Measurements from ENCODE around the gene LRMDA. TPM values are rescaled to one million over a fixed set of nuclear protein-coding genes. Genes with fewer than 3 reads are reported as not detected.

The LRMDA gene
- total RNA-seq, 5 donors from 2014 or later (not counting 1 experiment from before 2014, with no cell fraction given) = 0.30 to 1.2 TPM; not detected in 3

DNA sequence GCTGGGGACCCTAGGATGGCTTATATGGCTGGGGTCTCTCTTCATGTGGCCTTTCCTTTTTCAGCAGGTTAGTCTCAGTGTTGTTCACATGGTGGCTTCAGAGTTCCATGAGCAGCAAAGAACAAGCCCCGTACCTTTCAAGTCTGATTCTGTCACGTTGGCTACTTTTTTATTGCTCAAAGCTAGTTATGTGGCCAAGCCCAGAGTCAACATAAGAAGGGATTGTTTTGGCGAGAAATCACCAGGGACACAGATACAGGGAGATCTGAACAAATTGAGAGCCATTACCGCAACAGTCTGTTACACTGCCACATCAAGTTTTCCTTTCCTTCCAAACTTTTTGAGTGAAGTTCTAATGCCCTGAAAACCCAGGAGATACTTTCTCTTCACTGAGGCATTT lies 770.5 kb downstream of the LRMDA start:
- CTCF ChIA-PET = no interaction called here
- Mint-ChIP-seq H3K4me1 (no peaks in the 10 kb centered on the region), H3K9me3 (peaks cover 0 to 3% (median 2%) of the 10 kb centered on the region in 3 donors), H3K36me3 (no peaks in the 10 kb centered on the region), H3K4me3 (no peak overlapping the region), H3K27ac (no peak overlapping the region), H3K27me3 (no peaks in the 10 kb centered on the region)
- ATAC-seq (replicated peaks in 1 of 4) (no peak), DNase-seq (no peak)
- H3K27ac ChIP-seq (ENCODE audit: low read length) = no peak overlapping the region
- WGBS (ENCODE audit: insufficient coverage) = 91% methylated on average over 3 of the region's 4 CpGs
- no peaks in the 10 kb centered on the region for H3K9me3 ChIP-seq
- no peaks in the 10 kb centered on the region for H3K4me1 ChIP-seq (ENCODE audit: control insufficient read depth in 1 of 2, extremely low read depth in 1 of 2, insufficient read depth in 2 of 2, low read length in 2 of 2)
- H3K27me3 ChIP-seq (replicated peaks in 1 of 2; ENCODE audit: control insufficient read depth in 2 of 2, extremely low read depth in 1 of 2, insufficient read depth in 2 of 2, low read length in 1 of 2) = no peaks in the 10 kb centered on the region
- no peak overlapping the region for H3K4me3 ChIP-seq (ENCODE audit: control insufficient read depth in 1 of 2, extremely low read depth in 1 of 2, low read length in 1 of 2)
- POLR2A ChIA-PET = no interaction called here
- H3K36me3 ChIP-seq (ENCODE audit: control insufficient read depth in 2 of 2, extremely low read depth in 1 of 2, insufficient read depth in 1 of 2, low read length in 1 of 2) = no peaks in the 10 kb centered on the region

DNA sequence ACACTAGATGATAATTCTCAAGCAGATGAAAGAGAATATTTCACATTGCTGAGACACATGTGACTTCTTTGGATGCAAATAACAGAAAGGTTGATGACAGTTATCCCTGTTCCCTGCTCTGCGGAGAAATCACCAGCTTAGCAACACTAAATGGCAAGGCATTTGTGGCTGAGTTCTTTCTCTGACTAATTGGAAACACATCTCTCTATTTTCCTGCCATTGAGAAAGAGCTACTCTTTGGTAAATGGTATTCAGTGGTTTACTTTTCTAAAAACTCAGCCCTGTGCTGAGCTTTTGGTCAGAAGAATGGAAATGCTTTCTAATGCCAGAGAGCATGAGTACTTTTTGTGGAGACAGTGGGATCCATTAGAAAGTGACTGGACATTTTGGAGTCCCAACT lies 771.4 kb downstream of the LRMDA start:
- Mint-ChIP-seq H3K36me3 (no peaks in the 10 kb centered on the region), H3K27me3 (no peaks in the 10 kb centered on the region), H3K4me3 (no peak overlapping the region), H3K9me3 (peaks cover 0 to 3% (median 2%) of the 10 kb centered on the region in 3 donors), H3K4me1 (no peaks in the 10 kb centered on the region), H3K27ac (no peak overlapping the region)
- no peak overlapping the region for H3K4me3 ChIP-seq (ENCODE audit: control insufficient read depth in 1 of 2, extremely low read depth in 1 of 2, low read length in 1 of 2)
- no peak overlapping the region for H3K27ac ChIP-seq (ENCODE audit: low read length)
- POLR2A ChIA-PET = no interaction called here
- DNase-seq = no peak
- H3K4me1 ChIP-seq (ENCODE audit: control insufficient read depth in 1 of 2, extremely low read depth in 1 of 2, insufficient read depth in 2 of 2, low read length in 2 of 2) = no peaks in the 10 kb centered on the region
- no CpG with 5 or more reads among the region's 1 CpG for WGBS (ENCODE audit: insufficient coverage)
- ATAC-seq (replicated peaks in 1 of 4) = no peak
- no peaks in the 10 kb centered on the region for H3K9me3 ChIP-seq
- H3K27me3 ChIP-seq (replicated peaks in 1 of 2; ENCODE audit: control insufficient read depth in 2 of 2, extremely low read depth in 1 of 2, insufficient read depth in 2 of 2, low read length in 1 of 2) = no peaks in the 10 kb centered on the region
- CTCF ChIA-PET = no interaction called here
- no peaks in the 10 kb centered on the region for H3K36me3 ChIP-seq (ENCODE audit: control insufficient read depth in 2 of 2, extremely low read depth in 1 of 2, insufficient read depth in 1 of 2, low read length in 1 of 2)

DNA sequence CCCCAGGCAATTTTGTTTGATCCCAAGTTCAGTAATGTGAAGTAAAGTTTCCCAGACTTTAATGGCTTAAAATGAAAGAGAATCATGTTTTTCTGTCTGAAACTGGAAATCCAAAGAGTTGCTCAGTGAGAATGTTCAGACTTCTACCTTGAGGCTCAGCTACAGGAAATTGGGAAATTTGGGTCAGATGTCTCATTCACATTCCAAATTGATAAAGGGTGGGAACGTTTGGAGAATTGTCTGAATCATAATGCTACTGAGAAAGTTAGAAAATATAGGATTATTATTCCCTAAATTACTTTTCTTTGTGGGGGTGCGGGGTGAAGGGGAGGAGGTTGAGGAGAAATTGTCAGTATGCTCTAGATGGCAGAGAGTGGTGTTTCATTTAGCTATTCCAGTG lies 773.9 kb downstream of the LRMDA start:
- H3K27ac Mint-ChIP-seq = no peak overlapping the region

DNA sequence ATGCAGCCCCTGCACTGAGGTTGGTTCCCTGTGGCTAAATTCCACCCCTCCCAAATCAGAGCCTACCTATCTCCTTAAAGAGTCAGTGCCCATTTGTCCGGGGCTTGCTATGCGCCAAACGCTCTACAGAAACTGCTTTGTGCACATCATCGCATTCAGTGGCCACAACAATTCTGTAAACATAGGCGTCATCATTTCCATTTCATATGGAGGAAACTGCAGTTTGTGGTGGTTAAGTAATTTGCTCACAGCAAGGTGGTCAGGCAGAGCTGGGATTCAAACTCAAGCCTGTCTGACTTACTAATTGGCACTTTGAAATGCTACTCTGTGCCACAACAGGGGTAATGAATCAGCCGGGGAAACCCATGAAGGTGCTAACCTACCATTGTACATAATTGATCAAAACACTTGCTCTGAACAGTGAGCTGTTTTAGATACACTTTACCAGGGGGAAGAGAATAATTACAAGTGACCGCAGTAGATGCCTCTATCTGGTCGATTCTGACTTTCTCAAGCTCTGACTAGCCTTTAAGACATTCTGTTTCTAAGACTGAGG lies 775.5 kb downstream of the LRMDA start:
- ATAC-seq (replicated peaks in 1 of 4) (no peak), DNase-seq (no peak)
- Mint-ChIP-seq H3K4me3 (no peak overlapping the region), H3K27me3 (no peaks in the 10 kb centered on the region), H3K4me1 (no peaks in the 10 kb centered on the region), H3K36me3 (no peaks in the 10 kb centered on the region), H3K27ac (no peak overlapping the region), H3K9me3 (peaks cover 0 to 11% (median 0%) of the 10 kb centered on the region in 3 donors)
- no peaks in the 10 kb centered on the region for H3K27me3 ChIP-seq (replicated peaks in 1 of 2; ENCODE audit: control insufficient read depth in 2 of 2, extremely low read depth in 1 of 2, insufficient read depth in 2 of 2, low read length in 1 of 2)
- H3K36me3 ChIP-seq (ENCODE audit: control insufficient read depth in 2 of 2, extremely low read depth in 1 of 2, insufficient read depth in 1 of 2, low read length in 1 of 2) = no peaks in the 10 kb centered on the region
- no peaks in the 10 kb centered on the region for H3K4me1 ChIP-seq (ENCODE audit: control insufficient read depth in 1 of 2, extremely low read depth in 1 of 2, insufficient read depth in 2 of 2, low read length in 2 of 2)
- 100% methylated on average over 4 of the region's 8 CpGs for WGBS (ENCODE audit: insufficient coverage)
- H3K4me3 ChIP-seq (ENCODE audit: control insufficient read depth in 1 of 2, extremely low read depth in 1 of 2, low read length in 1 of 2) = no peak overlapping the region
- CTCF ChIA-PET = no interaction called here
- H3K27ac ChIP-seq (ENCODE audit: low read length) = no peak overlapping the region
- POLR2A ChIA-PET = no interaction called here
- no peaks in the 10 kb centered on the region for H3K9me3 ChIP-seq

More for the DNA sequence above, 773.9 kb downstream of the LRMDA start:
- 50% methylated on average over 1 of the region's 2 CpGs for WGBS (ENCODE audit: insufficient coverage)
- CTCF ChIA-PET = no interaction called here
- Mint-ChIP-seq H3K27me3 (no peaks in the 10 kb centered on the region), H3K4me3 (no peak overlapping the region), H3K4me1 (no peaks in the 10 kb centered on the region), H3K9me3 (peaks cover 0 to 10% (median under 1%) of the 10 kb centered on the region in 3 donors), H3K36me3 (no peaks in the 10 kb centered on the region)
- DNase-seq = no peak
- Histone ChIP-seq H3K36me3 (ENCODE audit: control insufficient read depth in 2 of 2, extremely low read depth in 1 of 2, insufficient read depth in 1 of 2, low read length in 1 of 2) (no peaks in the 10 kb centered on the region), H3K4me1 (ENCODE audit: control insufficient read depth in 1 of 2, extremely low read depth in 1 of 2, insufficient read depth in 2 of 2, low read length in 2 of 2) (no peaks in the 10 kb centered on the region), H3K9me3 (no peaks in the 10 kb centered on the region), H3K4me3 (ENCODE audit: control insufficient read depth in 1 of 2, extremely low read depth in 1 of 2, low read length in 1 of 2) (no peak overlapping the region), H3K27me3 (replicated peaks in 1 of 2; ENCODE audit: control insufficient read depth in 2 of 2, extremely low read depth in 1 of 2, insufficient read depth in 2 of 2, low read length in 1 of 2) (no peaks in the 10 kb centered on the region), H3K27ac (ENCODE audit: low read length) (no peak overlapping the region)
- ATAC-seq (replicated peaks in 1 of 4) = no peak
- POLR2A ChIA-PET = no interaction called here

DNA sequence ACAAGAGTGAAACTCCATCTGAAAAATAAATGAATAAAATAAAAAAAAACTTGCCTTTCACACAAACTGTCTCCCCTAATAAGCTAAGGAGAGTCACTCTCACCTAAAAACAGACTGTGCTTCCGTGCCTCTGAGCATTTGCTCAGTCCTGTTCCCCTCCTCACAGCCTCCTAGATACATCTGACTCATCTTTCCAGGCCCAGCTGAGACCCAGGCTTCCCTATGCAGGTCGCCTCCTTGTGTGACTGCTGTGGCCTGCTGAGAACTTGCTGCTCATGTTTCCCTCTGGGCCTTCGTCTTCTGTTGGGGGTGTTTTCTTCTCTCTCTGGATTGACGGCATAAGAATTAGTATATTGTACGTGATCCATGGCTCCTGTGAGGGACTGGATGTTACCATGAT lies 777.7 kb downstream of the LRMDA start:
- POLR2A ChIA-PET = no interaction called here
- no peaks in the 10 kb centered on the region for H3K36me3 ChIP-seq (ENCODE audit: control insufficient read depth in 2 of 2, extremely low read depth in 1 of 2, insufficient read depth in 1 of 2, low read length in 1 of 2)
- no peaks in the 10 kb centered on the region for H3K9me3 ChIP-seq
- Mint-ChIP-seq H3K27me3 (no peaks in the 10 kb centered on the region), H3K9me3 (peaks cover 0 to 11% (median 0%) of the 10 kb centered on the region in 3 donors), H3K36me3 (no peaks in the 10 kb centered on the region), H3K4me3 (no peak overlapping the region), H3K4me1 (no peaks in the 10 kb centered on the region), H3K27ac (no peak overlapping the region)
- no peak overlapping the region for H3K27ac ChIP-seq (ENCODE audit: low read length)
- H3K27me3 ChIP-seq (replicated peaks in 1 of 2; ENCODE audit: control insufficient read depth in 2 of 2, extremely low read depth in 1 of 2, insufficient read depth in 2 of 2, low read length in 1 of 2) = no peaks in the 10 kb centered on the region
- H3K4me1 ChIP-seq (ENCODE audit: control insufficient read depth in 1 of 2, extremely low read depth in 1 of 2, insufficient read depth in 2 of 2, low read length in 2 of 2) = no peaks in the 10 kb centered on the region
- WGBS (ENCODE audit: insufficient coverage) = 56% methylated on average over 2 of the region's 5 CpGs
- H3K4me3 ChIP-seq (ENCODE audit: control insufficient read depth in 1 of 2, extremely low read depth in 1 of 2, low read length in 1 of 2) = no peak overlapping the region
- no peak for DNase-seq
- no peak for ATAC-seq (replicated peaks in 1 of 4)
- CTCF ChIA-PET = no interaction called here

DNA sequence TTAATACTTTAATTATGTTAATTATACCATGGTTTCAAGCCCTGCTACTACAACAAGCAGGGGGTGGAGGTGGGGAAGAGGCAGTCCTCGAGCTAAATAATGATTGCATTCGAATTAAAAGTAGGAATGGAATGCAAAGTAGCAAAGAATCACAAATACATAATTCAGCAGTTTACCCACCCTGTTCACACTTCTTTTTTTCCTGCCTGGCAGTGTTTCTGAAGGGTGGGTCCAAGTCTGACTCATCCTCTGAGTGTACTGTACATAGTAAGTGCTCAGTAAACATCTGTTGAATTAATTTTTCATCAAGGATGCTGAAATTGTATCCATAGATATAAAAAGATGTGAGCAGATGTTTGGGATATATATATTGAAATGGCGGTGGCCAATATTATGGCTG lies 778.8 kb downstream of the LRMDA start:
- ChIA-PET POLR2A (no interaction called here), CTCF (no interaction called here)
- H3K27ac Mint-ChIP-seq = no peak overlapping the region
- H3K27me3 Mint-ChIP-seq = no peaks in the 10 kb centered on the region
- WGBS (ENCODE audit: insufficient coverage) = 90% methylated on average over 1 of the region's 3 CpGs
- Histone ChIP-seq H3K27me3 (replicated peaks in 1 of 2; ENCODE audit: control insufficient read depth in 2 of 2, extremely low read depth in 1 of 2, insufficient read depth in 2 of 2, low read length in 1 of 2) (no peaks in the 10 kb centered on the region), H3K36me3 (ENCODE audit: control insufficient read depth in 2 of 2, extremely low read depth in 1 of 2, insufficient read depth in 1 of 2, low read length in 1 of 2) (no peaks in the 10 kb centered on the region), H3K4me3 (ENCODE audit: control insufficient read depth in 1 of 2, extremely low read depth in 1 of 2, low read length in 1 of 2) (no peak overlapping the region), H3K4me1 (ENCODE audit: control insufficient read depth in 1 of 2, extremely low read depth in 1 of 2, insufficient read depth in 2 of 2, low read length in 2 of 2) (no peaks in the 10 kb centered on the region), H3K27ac (ENCODE audit: low read length) (no peak overlapping the region), H3K9me3 (no peaks in the 10 kb centered on the region)
- H3K36me3 Mint-ChIP-seq = no peaks in the 10 kb centered on the region
- no peak for DNase-seq
- H3K4me3 Mint-ChIP-seq = no peak overlapping the region
- ATAC-seq (replicated peaks in 1 of 4) = no peak
- H3K4me1 Mint-ChIP-seq = no peaks in the 10 kb centered on the region
- peaks cover 0 to 11% (median 0%) of the 10 kb centered on the region in 3 donors for H3K9me3 Mint-ChIP-seq

DNA sequence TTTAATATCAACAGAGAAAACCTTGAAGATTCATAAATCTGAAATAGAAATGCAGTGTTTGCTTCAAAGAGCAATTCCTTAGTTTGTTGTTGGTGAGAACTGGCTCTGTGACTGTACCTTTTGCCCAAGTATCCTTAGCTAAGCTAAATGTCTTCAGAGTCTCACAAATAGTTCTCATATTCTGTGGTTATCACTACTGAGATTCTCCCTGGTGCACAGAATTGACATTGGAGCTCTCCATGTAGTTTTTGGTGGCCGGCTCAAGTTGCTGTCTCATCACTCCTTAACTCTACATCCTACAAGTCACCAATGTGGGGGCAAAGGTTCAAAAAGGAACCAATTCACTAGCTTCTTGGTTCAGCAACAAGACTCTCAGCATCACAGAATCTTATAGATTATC lies 780.3 kb downstream of the LRMDA start:
- no peak overlapping the region for H3K4me3 ChIP-seq (ENCODE audit: control insufficient read depth in 1 of 2, extremely low read depth in 1 of 2, low read length in 1 of 2)
- H3K4me1 Mint-ChIP-seq = no peaks in the 10 kb centered on the region
- ChIA-PET CTCF (no interaction called here), POLR2A (no interaction called here)
- H3K9me3 Mint-ChIP-seq = peaks cover 0 to 8% (median 0%) of the 10 kb centered on the region in 3 donors
- WGBS (ENCODE audit: insufficient coverage) = 86% methylated on average over 1 of the region's 1 CpG
- ATAC-seq (replicated peaks in 1 of 4) (no peak), DNase-seq (no peak)
- no peak overlapping the region for H3K4me3 Mint-ChIP-seq
- H3K27me3 ChIP-seq (replicated peaks in 1 of 2; ENCODE audit: control insufficient read depth in 2 of 2, extremely low read depth in 1 of 2, insufficient read depth in 2 of 2, low read length in 1 of 2) = no peaks in the 10 kb centered on the region
- no peaks in the 10 kb centered on the region for H3K36me3 ChIP-seq (ENCODE audit: control insufficient read depth in 2 of 2, extremely low read depth in 1 of 2, insufficient read depth in 1 of 2, low read length in 1 of 2)
- H3K27me3 Mint-ChIP-seq = no peaks in the 10 kb centered on the region
- H3K27ac Mint-ChIP-seq = no peak overlapping the region
- H3K9me3 ChIP-seq = no peaks in the 10 kb centered on the region
- no peaks in the 10 kb centered on the region for H3K36me3 Mint-ChIP-seq
- H3K27ac ChIP-seq (ENCODE audit: low read length) = no peak overlapping the region
- H3K4me1 ChIP-seq (ENCODE audit: control insufficient read depth in 1 of 2, extremely low read depth in 1 of 2, insufficient read depth in 2 of 2, low read length in 2 of 2) = no peaks in the 10 kb centered on the region

Measured in T-cell (primary cell).